GM12892 (cell line): ENCODE results near the gene ZBTB20.

Experiments used
- POLR2A ChIP-seq: IDR thresholded peaks from 2 replicates; pipeline ENCODE4 v1.6.1; 2011; ENCODE audit warnings: low read depth, low read length, control low read depth
- TAF1 ChIP-seq: IDR thresholded peaks from 2 replicates; pipeline ENCODE4 v1.6.1; 2011; ENCODE audit warnings: low read depth, mild to moderate bottlenecking, control low read depth, low read length, borderline replicate concordance

DNA sequence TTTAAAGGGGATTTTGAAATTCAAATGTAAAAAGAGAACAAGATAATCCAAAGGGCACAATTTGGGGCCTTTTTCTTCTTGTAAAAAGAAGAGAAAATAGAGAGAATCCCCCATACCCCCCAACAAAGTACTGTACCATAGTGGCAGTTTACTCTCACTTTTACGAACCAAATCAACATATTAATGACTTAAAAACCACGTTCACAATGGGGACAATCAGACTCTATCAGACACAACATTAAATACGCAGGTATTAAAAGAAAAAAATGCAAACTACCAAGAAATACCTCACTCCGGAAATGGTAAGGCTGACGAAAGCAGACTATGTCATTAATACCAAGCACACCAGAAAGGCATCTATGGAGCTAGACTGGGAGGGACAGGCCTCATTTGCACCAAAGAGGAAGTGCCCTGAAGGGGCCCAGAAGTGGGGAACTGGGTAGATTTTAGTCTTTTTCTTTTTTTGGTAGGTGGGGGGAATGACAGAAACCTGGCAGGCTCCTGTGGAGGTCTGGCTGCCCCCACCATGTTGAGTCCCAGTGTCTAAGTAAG, 719.0 kb downstream of the ZBTB20 start:
- TF ChIP-seq POLR2A: no peak
- no peak for TF ChIP-seq TAF1
